Subcutaneous abdominal adipose tissue (tissue), 5 donors: ENCODE data around the gene RAB44.

Experiments used
- H3K27ac ChIP-seq: one replicate; pipeline ENCODE4 v1.7.0; 2013; ENCODE audit warnings: low read depth, mild to moderate bottlenecking, inconsistent platforms, low read length, moderate library complexity
- H3K27me3 ChIP-seq, 5 donors: one replicate each; pipeline ENCODE4 v1.7.0; 2013; ENCODE audit warnings: low read length in 5 of 5, inconsistent platforms in 1 of 5; ENCODE audit not compliant: control insufficient read depth in 5 of 5, insufficient read depth in 4 of 5
- H3K36me3 ChIP-seq, 5 donors: one replicate each; pipeline ENCODE4 v1.7.0; 2013; ENCODE audit warnings: low read length in 5 of 5; ENCODE audit not compliant: control insufficient read depth in 5 of 5, insufficient read depth in 5 of 5
- H3K4me1 ChIP-seq, 5 donors: one replicate each; pipeline ENCODE4 v1.7.0; 2013; ENCODE audit warnings: low read length in 5 of 5, mild to moderate bottlenecking in 3 of 5, moderate library complexity in 1 of 5; ENCODE audit not compliant: control insufficient read depth in 5 of 5, insufficient read depth in 5 of 5
- H3K4me3 ChIP-seq, 5 donors: one replicate each; pipeline ENCODE4 v1.7.0; 2013; ENCODE audit warnings: low read length in 5 of 5, low read depth in 1 of 5
- H3K9ac ChIP-seq, 5 donors: one replicate each; pipeline ENCODE4 v1.7.0; 2013; ENCODE audit warnings: low read length in 5 of 5, mild to moderate bottlenecking in 4 of 5, moderate library complexity in 3 of 5
- H3K9me3 ChIP-seq, 5 donors: one replicate each; pipeline ENCODE4 v1.7.0; 2013; ENCODE audit warnings: low read length in 5 of 5; ENCODE audit not compliant: control insufficient read depth in 5 of 5
- donor health status: healthy.
- donor health status: healthy.
- donor health status: healthy.
- donor health status: healthy.
- donor health status: healthy.

The RAB44 gene

DNA sequence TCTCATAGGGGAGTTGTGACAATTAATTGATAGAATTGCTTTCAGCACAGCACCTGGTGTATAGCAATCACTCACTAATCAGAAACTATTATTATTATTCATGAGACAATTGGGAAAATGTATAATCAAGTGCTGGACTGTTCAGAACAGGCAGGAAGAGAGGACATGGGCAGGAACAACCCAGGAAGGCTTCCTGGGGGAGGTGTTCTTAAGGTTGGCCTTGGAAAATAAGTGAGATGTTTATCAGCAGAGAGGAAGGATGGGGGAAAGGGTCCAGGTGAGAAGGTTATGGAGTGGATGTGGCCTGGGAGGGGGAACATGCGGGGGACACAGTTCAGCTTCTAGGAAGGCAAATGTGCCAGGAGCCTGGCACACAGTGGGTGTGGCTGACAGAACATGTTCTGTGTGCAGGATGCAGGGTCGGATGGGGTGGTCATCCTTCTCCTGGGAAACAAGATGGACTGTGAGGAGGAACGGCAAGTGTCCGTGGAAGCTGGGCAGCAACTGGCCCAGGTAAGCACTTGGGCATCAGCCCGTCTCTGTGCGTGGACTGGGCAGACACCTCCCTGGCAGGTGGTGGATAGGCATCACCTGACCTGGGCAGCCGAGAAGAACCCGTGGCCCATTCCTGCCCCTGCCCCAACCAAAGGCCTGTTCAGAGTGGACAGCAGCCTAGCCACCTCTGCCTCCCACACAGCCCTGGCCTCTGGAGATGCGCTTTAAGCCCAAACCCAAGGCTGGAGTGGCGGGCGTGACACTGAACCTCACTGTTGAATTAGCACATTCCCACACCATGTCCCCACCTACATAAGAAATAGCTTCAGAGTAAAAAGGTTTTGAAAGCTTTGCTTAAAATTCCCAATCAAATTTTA is 30.9 kb downstream of the RAB44 start:
- Histone ChIP-seq H3K9ac (peak overlapping the region in 2 of 5 donors; percentile 5 to 13), H3K4me1 (peaks cover 4 to 13% (median 6%) of the 10 kb centered on the region in 5 donors), H3K27ac (no peak overlapping the region)

GRCh38 chr6:36729161-36729524 is 31.5 kb downstream of the RAB44 start:
- Histone ChIP-seq H3K36me3 (no peaks in the 10 kb centered on the region), H3K4me3 (no peak overlapping the region), H3K27me3 (peaks cover 0 to 7% (median 0%) of the 10 kb centered on the region in 5 donors), H3K27ac (no peak overlapping the region), H3K9me3 (no peaks in the 10 kb centered on the region), H3K9ac (peak overlapping the region in 1 of 5 donors; percentile 13), H3K4me1 (peaks cover 4 to 14% (median 6%) of the 10 kb centered on the region in 5 donors)

More for the DNA sequence above, 30.9 kb downstream of the RAB44 start:
- Histone ChIP-seq H3K36me3 (no peaks in the 10 kb centered on the region), H3K4me3 (no peak overlapping the region), H3K9me3 (no peaks in the 10 kb centered on the region), H3K27me3 (peaks cover 0 to 6% (median 0%) of the 10 kb centered on the region in 5 donors)

GRCh38 chr6:36730424-36731380 is 33.1 kb downstream of the RAB44 start:
- no peaks in the 10 kb centered on the region for H3K9me3 ChIP-seq
- H3K27ac ChIP-seq: no peak overlapping the region
- H3K4me3 ChIP-seq: no peak overlapping the region
- no peak overlapping the region for H3K9ac ChIP-seq
- peaks cover 12 to 29% (median 21%) of the 10 kb centered on the region in 5 donors for H3K4me1 ChIP-seq
- H3K27me3 ChIP-seq: peaks cover 0 to 7% (median 0%) of the 10 kb centered on the region in 5 donors
- no peaks in the 10 kb centered on the region for H3K36me3 ChIP-seq

GRCh38 chr6:36731622-36732310 is 34.1 kb downstream of the RAB44 start:
- H3K9ac ChIP-seq: no peak overlapping the region
- no peaks in the 10 kb centered on the region for H3K36me3 ChIP-seq
- H3K27ac ChIP-seq: no peak overlapping the region
- peaks cover 0 to 7% (median 0%) of the 10 kb centered on the region in 5 donors for H3K27me3 ChIP-seq
- H3K4me3 ChIP-seq: no peak overlapping the region
- peaks cover 12 to 34% (median 26%) of the 10 kb centered on the region in 5 donors for H3K4me1 ChIP-seq
- H3K9me3 ChIP-seq: no peaks in the 10 kb centered on the region

GRCh38 chr6:36733300-36733699 is 35.7 kb downstream of the RAB44 start:
- H3K4me1 ChIP-seq: peaks cover 12 to 34% (median 26%) of the 10 kb centered on the region in 5 donors
- H3K27me3 ChIP-seq: peaks cover 0 to 7% (median 0%) of the 10 kb centered on the region in 5 donors
- H3K27ac ChIP-seq: no peak overlapping the region
- no peaks in the 10 kb centered on the region for H3K36me3 ChIP-seq
- no peak overlapping the region for H3K4me3 ChIP-seq
- no peaks in the 10 kb centered on the region for H3K9me3 ChIP-seq
- no peak overlapping the region for H3K9ac ChIP-seq

- Histone ChIP-seq H3K4me1 (peaks cover 14 to 24% (median 20%) of the 10 kb centered on the region in 5 donors), H3K36me3 (no peaks in the 10 kb centered on the region), H3K27me3 (peaks cover 0 to 12% (median 0%) of the 10 kb centered on the region in 5 donors), H3K9ac (peak overlapping the region in 4 of 5 donors; percentile 40 to 72 (median 58)), H3K4me3 (peak overlapping the region in 4 of 5 donors; percentile 46 to 55 (median 50)), H3K27ac (peak overlapping the region; percentile 92), H3K9me3 (peaks cover 0 to 4% (median 0%) of the 10 kb centered on the region in 5 donors)
These were observed 36.9 kb downstream of the RAB44 start for GRCh38 chr6:36734486-36735060.

- Histone ChIP-seq H3K9ac (peak overlapping the region in 4 of 5 donors; percentile 57 to 77 (median 72)), H3K4me3 (peak overlapping the region in 4 of 5 donors; percentile 46 to 55 (median 50)), H3K27ac (peak overlapping the region; percentile 92), H3K4me1 (peaks cover 14 to 28% (median 20%) of the 10 kb centered on the region in 5 donors), H3K27me3 (peaks cover 0 to 12% (median 0%) of the 10 kb centered on the region in 5 donors), H3K9me3 (peaks cover 0 to 4% (median 0%) of the 10 kb centered on the region in 5 donors), H3K36me3 (no peaks in the 10 kb centered on the region)
These were observed 37.8 kb downstream of the RAB44 start for GRCh38 chr6:36735110-36736071.

- H3K36me3 ChIP-seq: no peaks in the 10 kb centered on the region
- H3K27ac ChIP-seq: no peak overlapping the region
- peaks cover 0 to 9% (median 0%) of the 10 kb centered on the region in 5 donors for H3K27me3 ChIP-seq
- peaks cover 15 to 37% (median 20%) of the 10 kb centered on the region in 5 donors for H3K4me1 ChIP-seq
- no peak overlapping the region for H3K9ac ChIP-seq
- H3K4me3 ChIP-seq: no peak overlapping the region
- H3K9me3 ChIP-seq: peaks cover 0 to 4% (median 0%) of the 10 kb centered on the region in 5 donors
These were observed 39.6 kb downstream of the RAB44 start for GRCh38 chr6:36737043-36737785.
